HG03521 (cell line): Measurements from ENCODE around the gene PRELID3B.
"Not testable (repeated sequence)": the region's sequence is repeated elsewhere in the genome, so short reads cannot be mapped to it uniquely, and the experiment has no call there.

Experiments
- ATAC-seq: cut with Tn5 transposase; IDR thresholded peaks from one replicate; pipeline ENCODE4 v1.9.1; 2021; ENCODE audit warnings: mild to moderate bottlenecking, moderate library complexity; ENCODE audit not compliant: unreplicated experiment

Gene PRELID3B

DNA sequence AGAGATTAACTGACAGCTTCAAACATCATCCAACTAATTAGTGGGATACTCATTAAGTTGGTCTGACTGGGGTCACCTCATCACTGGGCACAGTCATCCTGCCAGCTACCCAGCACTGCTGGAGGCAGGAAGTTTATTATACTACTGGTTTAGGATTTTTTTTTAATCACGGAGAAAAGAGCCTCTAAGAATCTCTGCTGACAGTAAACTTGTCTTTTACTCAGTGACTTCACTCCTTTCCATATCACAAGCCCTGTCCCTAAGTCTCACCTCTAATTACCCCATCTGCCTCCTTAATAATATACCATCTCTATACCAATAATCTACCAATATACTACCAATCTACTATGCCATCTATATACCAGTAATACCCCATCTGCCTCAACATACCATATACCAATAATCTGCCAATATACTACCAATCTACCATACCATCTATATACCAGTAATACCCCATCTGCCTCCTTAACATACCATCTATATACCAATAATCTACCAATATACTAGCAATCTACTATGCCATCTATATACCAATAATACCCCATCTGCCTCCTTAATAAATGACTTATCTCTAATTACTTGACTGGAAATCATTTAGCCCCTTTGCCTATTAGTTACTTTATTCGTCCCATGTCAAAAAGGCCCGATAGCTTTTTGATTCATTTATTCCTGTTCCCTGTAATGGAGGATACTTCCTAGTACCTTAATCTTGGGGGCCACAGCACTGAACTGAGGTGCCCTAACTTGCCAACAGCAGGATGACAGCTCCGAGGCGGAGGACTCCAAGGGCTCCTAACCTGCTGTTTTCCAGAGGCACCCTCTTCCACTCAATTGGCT, 15.5 kb downstream of the PRELID3B start:
- ATAC-seq: no peak

DNA sequence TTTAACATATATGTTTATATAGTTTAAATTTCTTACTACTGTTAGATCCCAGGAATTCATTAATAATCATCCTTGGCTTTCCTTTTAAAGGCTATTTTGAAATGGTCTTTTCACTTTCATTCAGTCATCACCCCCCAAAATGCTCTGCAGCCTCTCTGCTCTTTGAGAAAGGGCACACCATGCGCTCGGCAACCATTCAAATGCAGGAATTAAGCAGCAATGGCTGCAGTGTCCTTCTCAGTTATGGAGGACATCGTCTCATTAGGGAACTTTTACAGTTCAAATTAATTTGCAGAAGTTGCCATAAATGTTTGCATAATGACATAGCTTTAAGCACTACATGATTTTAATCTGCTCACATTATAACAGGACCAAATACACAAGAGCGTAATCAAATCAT, 17.1 kb downstream of the PRELID3B start:
- no peak for ATAC-seq

DNA sequence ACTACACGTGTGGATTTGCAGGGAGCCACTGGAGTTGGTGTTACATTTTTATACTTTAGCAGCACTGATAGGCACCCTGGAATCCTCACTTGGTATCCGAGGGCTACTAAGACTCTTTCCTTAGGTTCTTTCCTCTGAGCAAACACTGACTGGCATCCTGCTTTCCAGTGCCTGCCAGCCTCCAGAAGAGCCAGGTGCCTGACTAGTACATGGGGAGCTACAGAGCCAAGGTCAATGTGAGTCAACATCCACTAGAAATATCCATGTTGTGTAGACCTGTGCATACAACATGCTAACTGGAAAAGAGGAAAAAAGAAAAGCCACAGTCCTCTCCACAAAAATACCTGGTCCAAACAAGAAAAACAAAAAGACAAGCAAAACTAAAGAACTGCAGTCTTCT, 17.5 kb downstream of the PRELID3B start:
- ATAC-seq: no peak

DNA sequence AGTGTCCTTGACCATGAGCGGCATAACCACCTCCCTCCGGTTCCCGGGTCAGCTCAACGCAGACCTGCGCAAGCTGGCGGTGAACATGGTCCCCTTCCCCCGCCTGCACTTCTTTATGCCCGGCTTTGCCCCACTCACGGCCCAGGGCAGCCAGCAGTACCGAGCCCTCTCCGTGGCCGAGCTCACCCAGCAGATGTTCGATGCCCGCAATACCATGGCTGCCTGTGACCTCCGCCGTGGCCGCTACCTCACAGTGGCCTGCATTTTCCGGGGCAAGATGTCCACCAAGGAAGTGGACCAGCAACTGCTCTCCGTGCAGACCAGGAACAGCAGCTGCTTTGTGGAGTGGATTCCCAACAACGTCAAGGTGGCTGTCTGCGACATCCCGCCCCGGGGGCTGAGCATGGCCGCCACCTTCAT, 18.5 kb downstream of the PRELID3B start:
- ATAC-seq: no peak

DNA sequence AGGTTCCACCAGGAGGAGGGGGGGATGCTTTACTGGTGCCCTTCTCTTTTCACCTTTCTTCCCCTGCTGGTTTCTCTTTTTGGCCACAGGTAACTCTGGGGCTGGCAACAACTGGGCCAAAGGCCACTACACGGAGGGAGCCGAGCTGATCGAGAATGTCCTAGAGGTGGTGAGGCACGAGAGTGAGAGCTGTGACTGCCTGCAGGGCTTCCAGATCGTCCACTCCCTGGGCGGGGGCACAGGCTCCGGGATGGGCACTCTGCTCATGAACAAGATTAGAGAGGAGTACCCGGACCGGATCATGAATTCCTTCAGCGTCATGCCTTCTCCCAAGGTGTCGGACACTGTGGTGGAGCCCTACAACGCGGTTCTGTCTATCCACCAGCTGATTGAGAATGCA, 19.0 kb downstream of the PRELID3B start:
- no peak for ATAC-seq

DNA sequence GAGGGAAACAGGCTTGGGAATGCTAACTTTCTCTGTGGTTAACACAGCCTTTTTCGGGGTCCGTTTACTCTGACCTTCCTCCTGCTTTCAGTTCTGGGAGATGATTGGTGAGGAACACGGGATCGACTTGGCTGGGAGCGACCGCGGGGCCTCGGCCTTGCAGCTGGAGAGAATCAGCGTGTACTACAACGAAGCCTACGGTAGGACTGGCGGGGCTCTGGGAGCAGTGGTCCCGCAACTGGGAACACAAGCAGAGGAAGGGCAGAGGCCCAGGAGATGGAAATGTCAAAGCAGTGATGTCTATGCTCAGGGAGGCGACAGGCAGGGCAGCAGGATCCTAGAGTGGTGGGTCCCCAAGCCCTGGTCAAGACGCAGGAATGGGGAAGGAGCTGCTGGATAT, 19.8 kb downstream of the PRELID3B start:
- ATAC-seq: no peak

DNA sequence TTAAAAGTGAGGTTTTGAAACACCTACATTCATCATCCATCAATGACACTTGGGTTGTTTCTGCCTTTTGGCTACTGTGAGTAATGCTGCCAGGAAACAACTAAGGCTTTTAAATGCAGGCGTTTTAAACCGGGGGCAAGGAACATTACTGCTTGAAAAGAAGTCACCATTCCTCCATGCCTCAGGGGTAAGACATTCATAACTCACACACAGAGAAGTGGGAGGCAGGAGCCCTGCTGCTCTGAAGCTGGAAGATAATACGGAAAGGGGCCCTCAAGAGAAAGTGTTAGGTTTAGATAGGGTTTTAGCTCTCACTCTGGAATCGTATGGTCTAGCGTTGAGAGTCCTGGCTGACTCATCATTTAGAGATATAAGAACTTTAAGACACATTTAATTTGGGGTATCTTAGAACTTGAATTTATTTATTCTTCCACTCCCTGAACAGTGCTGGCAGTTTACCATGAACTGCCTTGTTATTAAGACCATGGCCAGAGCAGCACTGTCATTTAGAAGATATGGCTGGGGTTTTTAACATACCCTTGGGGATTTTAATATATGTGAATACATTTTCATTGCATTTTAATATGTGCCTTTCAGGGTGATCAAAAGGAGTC, 21.5 kb downstream of the PRELID3B start:
- ATAC-seq: no peak

DNA sequence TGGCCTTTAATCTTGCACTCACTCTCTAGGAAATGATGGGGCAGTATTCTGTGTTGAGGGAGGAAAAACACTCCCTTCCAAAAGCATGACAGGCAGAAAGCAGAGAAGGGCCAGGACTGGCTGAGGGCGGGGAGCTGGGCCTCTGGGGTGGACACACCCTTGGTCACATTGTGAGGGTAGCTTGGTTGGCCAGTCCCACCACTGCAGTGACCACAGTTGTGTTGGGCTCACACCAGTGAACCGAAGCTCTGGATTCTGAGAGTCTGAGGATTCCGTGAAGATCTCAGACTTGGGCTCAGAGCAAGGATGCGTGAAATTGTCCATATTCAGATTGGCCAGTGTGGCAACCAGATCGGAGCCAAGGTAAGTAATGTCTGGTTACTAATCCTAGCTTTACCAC, 23.4 kb downstream of the PRELID3B start, which contains the start of gene TUBB1:
Gene TUBB1, plus strand, starts transcription at position 213 of the 400 bp plus-strand sequence. Its CDS starts 94 bp downstream, at position 307.
- no peak for ATAC-seq

DNA sequence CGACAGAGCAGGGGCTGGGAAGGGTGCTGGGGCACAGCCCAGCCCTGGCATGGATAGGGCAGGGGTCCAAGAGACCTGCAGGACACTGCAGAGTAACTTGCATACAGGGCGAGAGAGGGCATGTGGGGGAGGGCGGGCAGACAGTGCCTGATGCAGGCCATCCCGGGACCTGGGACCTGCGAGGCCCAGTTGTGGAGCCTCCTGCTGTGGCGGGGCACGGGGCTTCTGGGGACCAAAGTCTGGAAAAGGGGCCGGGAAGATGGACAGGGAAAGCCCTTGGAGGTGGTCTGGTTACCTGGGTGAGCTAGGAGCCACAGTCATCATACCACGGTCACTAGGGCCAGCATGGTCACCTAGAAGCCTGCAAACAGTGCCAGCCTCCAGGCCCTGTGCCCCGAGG, 23.8 kb downstream of the PRELID3B start:
- no peak for ATAC-seq

DNA sequence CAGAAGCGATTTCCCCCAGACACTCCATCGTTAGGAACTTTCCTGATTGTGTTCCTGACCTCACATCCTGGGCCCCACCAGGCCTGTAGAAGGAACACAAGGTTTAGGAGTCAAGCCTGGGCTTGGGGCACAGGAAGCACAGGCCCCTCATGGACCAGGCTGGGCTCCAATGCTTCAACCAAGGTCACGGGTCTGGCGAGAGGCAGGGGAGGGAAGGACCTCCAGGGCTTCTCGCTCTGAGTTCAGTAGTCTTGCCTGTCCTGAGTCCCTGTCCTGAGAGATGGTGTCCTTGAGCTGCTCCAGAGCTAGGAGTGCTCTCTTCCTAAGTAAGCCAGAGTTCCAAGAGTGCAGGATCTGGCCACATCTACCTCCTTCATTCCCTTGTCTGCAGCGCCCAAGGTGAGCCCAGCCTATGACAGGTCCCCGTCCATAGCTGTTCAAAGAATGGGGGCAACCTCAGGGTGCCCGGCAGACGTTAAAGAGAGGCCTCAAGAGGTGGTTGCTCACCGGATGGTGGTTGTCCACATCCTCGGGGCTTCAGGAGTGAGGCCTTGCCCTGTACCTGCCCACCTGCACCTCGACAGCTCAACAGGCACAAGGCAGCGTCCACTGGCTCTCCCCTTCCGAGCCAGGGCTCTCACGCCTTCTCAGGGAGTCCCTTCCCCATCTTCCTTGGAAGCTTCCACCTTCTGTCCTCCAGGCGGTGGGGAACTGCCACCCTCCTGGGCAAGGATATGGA, 24.9 kb downstream of the PRELID3B start:
- no peak for ATAC-seq

DNA sequence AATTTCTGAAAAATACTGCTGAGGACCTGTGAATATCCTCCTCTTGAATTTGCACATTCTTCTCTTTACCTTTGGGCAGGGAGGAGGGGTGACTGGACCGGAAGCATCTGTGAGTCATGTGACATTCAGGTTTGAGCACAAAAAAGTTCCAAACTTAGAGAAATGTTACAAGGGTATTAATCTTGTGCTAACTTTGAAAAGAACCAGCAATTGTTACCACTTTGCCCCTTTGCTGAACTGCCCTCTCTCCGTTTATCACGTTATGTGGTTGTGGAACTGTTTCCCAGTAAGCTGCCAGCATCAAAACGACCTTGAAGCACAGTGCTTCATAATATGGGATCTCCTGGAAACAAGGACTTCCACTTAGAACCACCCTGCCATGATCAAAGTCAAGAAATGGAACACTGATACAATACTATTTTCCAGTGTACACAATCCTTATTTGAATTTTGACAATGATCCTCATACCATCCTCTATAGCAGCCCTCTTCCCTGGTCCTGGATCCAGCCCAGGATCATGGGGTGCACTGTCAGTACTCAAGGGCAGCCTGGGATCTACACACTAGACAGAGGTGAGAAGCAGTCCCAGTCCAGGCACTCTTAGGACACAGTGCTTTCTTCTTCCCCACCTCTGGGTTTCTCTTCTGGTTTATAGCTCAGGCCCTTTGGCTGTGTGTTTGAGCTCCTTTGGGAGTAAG, 25.6 kb downstream of the PRELID3B start:
- no peak for ATAC-seq

DNA sequence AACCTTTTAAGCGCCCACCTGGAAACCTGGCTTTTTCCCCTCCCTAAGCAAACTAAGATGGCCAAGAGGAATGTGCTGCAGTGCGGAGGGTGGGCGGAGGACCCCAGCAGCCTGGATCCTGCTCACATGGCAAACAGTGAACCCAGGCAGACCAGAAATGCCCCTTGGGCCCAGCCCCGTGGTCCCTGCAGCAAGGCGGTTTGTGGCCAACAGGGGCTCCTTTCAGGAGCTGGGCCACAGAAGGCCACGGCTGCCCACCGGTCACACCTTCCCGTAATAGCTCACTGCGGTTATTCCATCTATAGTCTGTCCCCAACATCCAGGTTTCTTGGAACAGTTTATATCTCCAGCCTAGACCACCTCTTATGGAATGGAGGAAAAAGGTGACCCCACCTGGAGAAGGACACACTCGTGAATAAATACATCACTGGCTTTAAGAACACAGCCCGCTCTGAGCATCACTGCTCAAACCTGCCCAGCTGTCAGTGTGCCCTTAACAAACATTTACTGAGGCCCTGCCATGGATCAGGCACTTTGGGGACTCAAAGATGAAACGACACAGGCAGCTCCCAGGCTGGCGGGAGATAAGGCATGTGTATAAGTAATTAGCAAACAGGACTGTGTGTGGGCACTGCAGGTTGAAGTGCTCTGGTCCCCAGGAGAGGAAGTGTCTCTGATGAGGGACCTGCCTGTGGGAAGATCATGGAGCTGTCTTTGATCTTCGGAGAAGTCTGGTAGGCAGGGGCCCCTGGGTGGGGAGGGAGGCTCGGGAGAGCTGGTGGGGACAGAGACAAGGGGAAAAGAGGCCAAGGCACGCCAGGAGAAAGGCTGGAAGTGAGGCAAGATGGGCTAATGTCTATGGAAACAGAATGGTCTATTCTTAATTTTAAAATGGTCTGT, 26.5 kb downstream of the PRELID3B start:
- no peak for ATAC-seq

DNA sequence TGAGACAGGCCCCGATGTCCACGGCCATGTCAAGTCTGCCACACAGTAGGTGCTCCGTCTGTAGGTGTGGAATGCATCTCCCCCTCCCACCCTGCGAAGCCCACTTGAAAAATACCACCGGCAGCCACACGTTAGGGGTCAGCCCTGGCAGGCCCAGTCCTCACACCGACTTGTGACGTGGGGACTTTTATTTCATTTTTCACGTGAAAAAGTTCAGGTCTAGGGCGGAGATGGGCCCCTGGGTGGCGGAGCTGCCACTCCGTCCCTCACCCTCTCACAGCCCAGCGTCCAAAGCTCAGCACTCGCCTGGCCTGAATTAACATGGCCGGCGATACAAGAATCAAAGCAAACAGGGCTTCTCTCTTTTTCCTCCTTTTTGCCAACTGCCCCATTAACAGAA, 27.2 kb downstream of the PRELID3B start:
- no peak for ATAC-seq

DNA sequence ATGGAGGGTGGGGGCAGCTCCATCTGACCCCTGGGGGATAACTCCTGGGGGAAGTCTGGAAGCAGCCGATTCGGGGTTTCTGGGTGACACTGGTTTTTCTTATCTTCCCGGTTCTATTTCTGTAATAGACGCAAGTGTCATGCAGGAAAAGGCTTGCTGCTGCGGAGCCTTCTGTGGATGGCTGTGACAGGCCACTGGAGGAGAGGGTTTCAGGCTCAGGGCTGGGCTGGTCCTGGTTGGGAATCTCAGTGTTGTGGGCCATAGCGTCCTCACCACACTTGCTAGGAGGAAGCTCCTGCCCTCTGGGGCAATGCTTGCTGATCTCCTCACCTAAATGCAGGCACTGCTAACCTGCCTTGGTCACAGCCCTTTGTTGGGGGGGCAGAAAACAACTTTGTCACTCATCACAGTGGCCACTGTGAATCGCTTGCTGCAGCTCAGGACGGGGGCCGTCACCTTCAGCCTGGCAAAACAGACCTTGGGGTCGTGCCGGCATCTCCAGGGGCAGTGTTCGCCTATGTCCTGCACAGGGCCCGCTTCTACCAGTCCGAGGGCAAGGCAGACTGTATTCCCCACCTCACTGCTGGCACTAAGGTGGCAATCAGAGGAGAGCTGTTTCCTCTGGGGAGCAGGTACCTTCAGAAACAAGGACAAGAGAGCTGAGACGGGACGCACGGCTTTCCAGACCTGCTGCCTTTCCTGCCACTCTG, 27.8 kb downstream of the PRELID3B start:
- ATAC-seq: no peak

DNA sequence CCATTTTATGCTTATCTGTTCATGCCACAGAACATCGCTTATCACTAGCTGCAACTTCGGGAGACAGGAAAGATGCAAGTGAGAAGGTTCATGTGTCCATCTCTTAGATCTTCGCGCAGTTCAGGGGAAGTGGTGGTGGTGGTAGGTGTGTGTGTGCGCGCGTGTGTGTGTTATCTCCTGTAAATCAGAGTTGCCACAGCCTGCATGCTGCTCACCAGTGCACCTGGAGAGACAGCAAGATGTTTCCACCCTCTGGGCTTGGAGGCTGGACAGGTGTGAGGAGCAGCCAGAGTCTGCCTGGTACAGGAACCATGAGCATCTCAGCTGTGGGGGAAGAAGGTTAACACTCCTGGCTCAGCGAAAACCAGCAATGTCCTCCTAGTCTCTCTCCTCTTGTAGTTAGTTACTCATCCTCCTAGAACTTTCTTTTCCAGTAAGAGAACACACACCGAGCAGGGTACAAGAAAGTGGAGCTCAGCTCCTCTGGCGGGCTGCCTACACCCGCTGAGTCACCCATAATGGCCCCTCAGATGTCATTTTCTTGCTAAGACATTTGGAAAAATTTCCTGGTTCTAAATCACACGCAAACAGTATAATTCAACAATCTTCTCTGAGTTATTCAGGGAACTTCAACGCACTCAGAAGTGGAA, 28.5 kb downstream of the PRELID3B start:
- no peak for ATAC-seq

DNA sequence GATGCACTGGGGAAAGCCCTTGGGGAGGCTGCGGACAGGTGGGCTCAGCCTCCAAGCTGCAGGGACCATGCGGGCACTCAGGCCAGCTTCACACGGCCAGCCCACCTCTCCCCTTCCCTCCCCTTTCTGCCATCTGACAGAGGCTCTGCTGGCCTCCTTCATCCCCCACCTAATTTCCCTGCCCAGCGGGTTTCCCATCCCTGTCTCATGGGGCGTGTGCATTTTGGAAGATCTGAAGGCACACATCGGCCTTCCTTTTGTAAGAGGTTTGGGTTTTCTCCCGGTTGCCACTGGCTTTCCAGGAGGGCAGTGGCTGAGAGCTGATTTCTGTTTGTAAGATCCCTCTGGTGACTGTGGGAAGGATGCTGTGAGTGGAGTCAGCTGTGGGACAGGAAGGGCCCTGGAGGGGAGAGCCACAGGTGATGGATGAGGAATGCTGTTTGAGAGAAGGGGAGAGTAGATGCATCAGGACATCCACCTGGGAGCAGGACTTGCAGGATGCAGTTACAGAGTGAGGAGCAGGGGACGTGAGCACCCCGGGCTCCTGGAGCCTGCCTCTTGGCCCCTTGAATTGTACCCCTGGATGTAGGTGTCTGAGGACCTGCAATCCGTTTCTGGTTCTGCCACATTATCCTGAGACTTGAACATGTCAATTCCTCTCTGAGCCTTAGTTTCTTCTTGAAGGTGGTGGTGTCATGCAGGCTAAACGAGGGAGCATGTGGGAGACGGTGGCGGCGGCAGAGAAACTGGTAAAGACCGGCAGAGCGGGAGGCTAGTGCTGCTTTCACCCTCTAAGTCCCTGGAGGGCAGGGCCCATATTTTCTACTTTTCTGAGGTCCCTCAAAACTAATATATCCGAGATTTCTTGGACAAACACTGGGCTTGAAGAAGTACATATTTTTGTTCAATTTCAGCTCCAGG, 29.3 kb downstream of the PRELID3B start:
- no peak for ATAC-seq

DNA sequence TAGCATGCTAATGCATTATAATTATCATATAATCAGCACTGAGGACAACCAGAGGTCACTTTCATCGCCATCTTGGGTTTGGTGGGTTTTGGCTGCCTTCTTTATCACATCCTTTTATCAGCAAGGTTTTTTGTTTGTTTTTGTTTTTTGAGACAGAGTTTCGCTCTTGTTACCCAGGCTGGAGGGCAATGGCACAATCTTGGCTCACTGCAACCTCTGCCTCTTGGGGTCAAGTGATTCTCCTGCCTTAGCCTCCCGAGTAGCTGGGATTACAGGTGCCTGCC, 30.8 kb downstream of the PRELID3B start:
- ATAC-seq: not testable (repeated sequence)
